DMS114 treated with DMSO at 0.1 percent for 48 hours (cell line): Measurements from ENCODE around the gene PPP1R37.
A peak's percentile ranks its signal among the peaks of the same experiment; 100 is the strongest.

Experiments used
- DNase-seq: peaks from one replicate; lab custom pipeline; 2025; ENCODE audit not compliant: unreplicated experiment; lab: John Stamatoyannopoulos, UW

PPP1R37 gene

GRCh38 chr19:45151821-45152503, 59.0 kb downstream of the PPP1R37 start:
- no peak for DNase-seq

DNA sequence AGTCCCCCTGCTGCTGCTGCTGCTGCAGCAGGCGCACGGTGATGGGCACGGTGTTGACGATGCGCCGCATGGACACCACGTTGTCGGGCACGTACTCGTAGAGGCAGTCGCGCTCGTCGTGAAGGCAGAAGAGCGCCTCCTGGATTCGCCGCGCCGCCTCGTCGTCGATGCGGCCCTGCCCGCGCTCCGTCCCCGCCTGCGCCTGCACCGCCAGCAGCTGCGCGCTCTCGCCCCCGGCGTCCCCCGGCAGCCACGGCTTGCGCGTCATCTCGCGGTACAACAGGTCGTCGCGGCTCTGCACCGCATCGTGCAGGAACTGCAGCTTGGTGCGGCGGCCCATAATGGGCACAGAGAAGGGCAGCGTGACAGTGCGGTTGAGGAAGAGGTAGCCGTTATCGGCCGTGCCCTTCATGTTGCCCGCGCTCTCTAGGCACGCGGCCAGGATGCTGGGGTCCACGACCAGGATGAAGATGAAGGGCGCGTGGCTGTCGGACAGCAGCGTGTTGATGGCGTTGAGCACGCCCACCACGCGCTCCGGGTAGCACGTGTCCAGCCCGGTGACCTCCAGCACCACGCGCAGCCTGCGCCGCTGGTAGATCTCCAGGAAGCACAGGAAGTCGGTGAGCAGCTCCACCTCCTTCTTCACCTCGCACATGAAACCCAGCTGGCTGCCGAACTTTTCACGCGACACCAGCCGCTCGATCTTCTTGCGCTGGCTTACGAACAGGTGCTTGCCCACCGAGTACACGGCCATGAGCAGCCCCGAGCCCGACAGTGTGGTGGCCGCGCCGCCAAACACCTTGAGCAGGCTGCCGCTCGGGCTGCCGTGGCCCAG, 59.7 kb downstream of the PPP1R37 start:
- DNase-seq, result no peak

DNA sequence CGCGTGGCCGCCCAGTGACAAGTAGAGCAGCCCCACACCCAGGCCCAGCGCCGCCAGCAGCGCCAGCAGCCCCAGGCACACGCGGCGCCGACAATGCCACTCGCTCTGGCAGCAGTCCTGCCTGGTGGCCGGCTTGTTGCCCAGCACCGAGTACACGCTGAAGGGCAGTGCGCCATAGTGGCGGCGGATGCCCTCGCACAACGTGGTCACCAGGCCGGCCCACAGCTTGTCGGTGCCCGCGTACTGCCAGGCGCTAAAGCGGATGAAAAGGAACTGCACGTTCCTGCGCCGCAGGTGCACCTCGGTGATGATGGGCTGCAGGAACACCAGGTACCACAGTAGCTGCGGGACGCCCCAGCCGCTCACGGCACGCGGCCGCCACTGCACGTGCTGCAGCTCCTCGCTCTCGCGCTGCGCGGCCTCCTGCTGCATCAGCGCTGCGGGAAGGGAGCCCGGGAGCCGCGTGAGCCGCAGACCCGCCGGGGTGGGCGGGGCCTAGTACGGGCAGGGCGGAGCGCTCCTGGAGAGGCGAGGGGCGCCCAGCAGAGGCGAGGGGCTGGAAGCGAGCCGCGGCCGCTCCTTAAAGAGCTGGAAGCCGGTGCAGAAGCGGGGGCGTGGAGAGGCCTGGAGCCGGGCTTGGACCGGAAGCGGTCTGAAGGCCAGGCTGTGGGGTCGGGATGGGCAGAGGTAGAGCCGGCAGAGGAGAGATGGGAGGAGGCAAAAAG, 60.5 kb downstream of the PPP1R37 start:
- no peak for DNase-seq

DNA sequence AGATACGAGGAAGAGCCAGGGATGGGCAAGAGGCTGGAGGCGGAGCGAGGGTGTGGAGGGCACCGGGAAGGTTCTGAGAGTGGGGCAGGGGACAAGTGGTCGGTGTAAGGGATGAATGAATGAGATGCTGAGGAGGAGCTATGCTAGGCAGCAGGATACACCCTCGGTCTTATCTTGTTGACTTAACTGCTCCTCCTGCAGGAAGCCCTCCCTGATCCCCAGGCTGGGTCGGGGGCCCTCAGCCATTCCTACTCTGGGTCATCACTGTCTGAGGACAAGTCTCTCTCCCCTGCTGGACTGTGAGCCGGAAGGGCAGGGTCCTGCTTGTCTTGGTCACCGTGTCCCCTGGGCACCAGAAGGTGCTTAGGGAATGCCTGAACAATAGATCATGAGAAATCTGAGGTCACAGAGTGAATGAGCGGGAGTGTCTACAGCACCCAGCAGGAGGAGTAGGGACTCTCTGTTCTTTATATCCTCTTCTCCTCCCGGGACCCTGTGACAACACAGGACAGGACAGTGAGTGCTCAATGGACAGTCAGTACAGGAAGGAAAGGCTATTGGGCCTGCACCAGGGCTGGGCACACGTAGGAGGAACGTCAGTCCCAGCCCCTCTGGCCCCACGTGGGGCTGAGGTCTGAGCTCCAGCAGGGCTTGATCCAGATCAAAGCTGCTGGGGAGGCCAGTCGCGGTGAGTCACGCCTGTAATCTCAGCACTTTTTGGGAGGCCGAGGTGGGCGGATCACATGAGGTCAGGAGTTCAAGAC, 61.3 kb downstream of the PPP1R37 start:
- DNase-seq, result no peak

- DNase-seq, result no peak
Observed at GRCh38 chr19:45156011-45156630, 63.1 kb downstream of the PPP1R37 start.

DNA sequence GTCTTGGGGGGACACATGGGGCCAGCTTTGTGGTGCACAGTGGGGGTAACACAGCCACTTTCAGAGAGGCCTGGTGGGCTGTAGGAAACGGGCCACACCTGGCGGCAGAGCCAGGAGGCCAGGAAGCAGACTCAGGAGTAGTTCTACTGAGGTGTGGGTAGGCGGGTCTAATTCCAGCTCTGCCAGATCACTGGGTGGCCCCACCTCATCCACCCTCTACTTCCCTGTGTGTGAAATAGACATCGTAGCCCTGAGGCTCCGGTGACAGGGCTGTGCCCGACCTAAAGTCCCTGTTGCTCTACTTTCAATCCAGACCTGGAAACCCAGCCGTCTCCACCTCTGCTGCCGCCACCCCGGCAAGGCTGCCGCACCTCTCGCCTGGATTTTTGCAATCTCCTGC, 63.8 kb downstream of the PPP1R37 start:
- DNase-seq, result no peak

GRCh38 chr19:45158503-45159209, 65.7 kb downstream of the PPP1R37 start:
- DNase-seq, result no peak

GRCh38 chr19:45159210-45159970, 66.4 kb downstream of the PPP1R37 start:
- DNase-seq, result no peak

DNA sequence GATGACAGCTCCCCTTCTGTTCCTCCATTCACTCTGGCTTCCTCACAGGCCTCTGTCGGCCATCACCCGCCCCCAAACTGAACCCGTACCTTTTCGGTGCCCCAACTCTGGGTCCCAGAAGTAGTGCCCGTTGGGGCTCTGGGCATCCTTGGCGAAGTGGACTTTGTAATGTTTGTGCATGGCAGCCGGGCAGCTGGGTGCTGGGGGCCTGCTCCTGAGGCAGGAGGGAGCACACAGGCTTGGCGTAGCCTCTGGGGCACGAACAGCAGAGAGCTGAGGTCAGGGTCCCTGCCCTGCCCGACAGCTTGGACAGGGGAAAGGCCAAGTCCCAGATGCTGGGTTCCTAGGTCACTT, 67.0 kb downstream of the PPP1R37 start:
- no peak for DNase-seq

GRCh38 chr19:45160870-45161737, 68.1 kb downstream of the PPP1R37 start, which contains the start of gene NKPD1:
Gene NKPD1 (minus strand): TSS chr19:45160982. CDS start chr19:45160150, 832 bp downstream.
- no peak for DNase-seq

DNA sequence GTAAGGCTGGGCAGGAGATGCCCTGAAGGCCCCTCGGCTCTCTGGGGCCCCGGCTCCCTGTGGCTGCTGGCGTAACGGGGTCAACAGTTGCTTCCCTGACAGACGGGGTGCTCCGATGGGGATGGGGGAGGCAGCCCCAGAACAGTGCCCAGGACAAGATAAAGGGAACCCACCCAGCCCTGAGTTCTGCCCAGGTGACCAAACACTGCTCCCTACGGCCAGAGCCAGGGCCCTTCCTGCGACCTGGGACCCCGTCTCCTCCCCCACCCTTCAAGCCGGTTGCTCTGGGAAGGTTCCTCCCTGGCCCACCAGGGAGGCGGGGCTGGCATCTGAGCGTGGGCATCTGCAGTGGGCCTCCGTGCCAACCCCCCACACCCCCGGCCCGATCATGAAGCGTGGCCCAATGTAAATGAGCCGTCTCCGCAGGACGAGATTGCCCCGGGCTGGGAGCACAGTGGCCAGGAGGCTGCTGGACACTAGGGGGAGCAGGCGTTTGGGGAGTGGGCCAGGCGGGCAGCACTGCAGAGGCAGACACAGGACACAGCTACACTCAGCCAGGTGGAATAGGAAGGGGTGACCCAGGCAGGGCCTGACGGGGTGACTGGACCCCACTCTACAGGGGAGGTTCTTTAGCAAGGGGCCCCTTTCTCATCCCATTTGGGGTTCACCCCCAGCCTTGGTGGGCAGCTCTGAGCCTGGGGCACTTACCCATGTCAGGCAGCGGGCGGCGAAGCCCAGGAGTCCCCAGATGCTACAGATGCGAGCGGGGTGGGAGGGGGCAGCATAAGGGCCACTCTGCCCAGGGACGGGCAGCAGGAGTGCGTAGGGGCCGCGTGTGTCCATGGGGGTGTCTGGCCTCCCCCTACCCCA, 69.0 kb downstream of the PPP1R37 start:
- no peak for DNase-seq

GRCh38 chr19:45162608-45163143, 69.7 kb downstream of the PPP1R37 start:
- DNase-seq, result peak; percentile 41

GRCh38 chr19:45163156-45163555, 70.2 kb downstream of the PPP1R37 start:
- no peak for DNase-seq

- DNase-seq, result no peak
Observed at GRCh38 chr19:45163751-45164460, 70.9 kb downstream of the PPP1R37 start.

DNA sequence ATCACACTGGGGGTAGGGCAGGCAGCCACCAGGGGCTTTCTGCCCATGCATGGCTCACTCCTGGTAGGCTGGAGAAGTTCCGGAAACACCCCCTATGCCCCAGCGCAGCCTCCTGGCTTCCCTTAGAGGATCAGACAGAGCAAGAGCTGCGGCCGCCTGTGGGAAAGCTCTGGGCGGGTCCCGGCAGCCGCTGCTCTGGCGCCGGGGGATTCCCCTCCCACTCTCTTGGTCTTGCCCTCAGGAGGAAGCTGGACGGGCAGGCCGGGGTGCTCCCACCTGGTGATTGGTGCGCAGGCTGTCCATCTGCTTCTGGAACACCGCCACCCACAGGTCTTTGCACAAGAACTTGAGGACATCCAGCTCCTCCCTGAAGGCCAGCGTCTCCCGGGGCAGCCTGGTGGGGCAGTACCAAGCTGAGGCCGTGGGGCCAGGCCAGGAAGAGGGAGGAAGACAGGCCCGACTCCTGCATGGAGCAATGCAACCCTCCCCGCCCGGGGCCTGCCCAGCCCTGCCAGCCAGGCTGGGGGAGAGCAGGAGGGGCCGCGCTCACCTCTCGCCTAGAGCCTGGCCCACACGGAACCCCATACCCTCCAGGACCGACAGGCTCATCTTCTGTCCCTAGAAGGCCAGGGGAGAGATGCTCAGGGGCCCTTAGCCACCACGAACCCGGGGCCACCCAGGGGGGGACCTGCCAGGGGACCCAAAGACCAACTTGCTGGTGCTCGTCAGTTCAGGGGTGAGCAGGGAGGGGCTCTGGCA, 71.8 kb downstream of the PPP1R37 start:
- DNase-seq, result no peak
